ENCODE data around the gene BBS9. TPM values are rescaled to one million over a fixed set of nuclear protein-coding genes. Genes with fewer than 3 reads are reported as not detected.

Gene BBS9
- total and polyA plus RNA-seq, 2 experiments from 2014 or later = 27.2 to 66.1 TPM

- no peak overlapping the region for H2AFZ ChIP-seq
- no peak overlapping the region for H3K27ac ChIP-seq (ENCODE audit: low read depth)
- Mint-ChIP-seq H3K27me3 (ENCODE audit: insufficient read depth, low read depth, poor library complexity) (no peaks in the 10 kb centered on the region), H3K9me3 (peaks cover 4% of the 10 kb centered on the region; the same call in 2 of the 3 replicates), H3K36me3 (ENCODE audit: low read depth) (peaks cover 3% of the 10 kb centered on the region; the same call in 2 of the 3 replicates), H3K27ac (no peak overlapping the region), H3K4me3 (no peak overlapping the region), H3K4me1 (no peaks in the 10 kb centered on the region)
- DNase-seq (ENCODE audit: low spot score) (no peak), ATAC-seq (no peak)
- TF ChIP-seq CREB1 (CRISPR knock-in tag; IDR thresholded peaks at IDR 0.05; ENCODE audit: low read depth) (no peak), POLR2AphosphoS5 (IDR thresholded peaks at IDR 0.05; ENCODE audit: low read depth) (no peak), STAT1 (IDR thresholded peaks at IDR 0.05; ENCODE audit: unreplicated experiment) (no peak), ZNF331 (CRISPR knock-in tag; IDR thresholded peaks at IDR 0.05; ENCODE audit: low read depth) (no peak), ZNF114 (CRISPR knock-in tag; IDR thresholded peaks at IDR 0.05) (no peak)
- H4K20me1 ChIP-seq (replicated peaks; ENCODE audit: insufficient read depth) = no peaks in the 10 kb centered on the region; the same call in 1 of the 2 replicates
- no peaks in the 10 kb centered on the region for H3F3A ChIP-seq (replicated peaks; ENCODE audit: low read depth)
- no peaks in the 10 kb centered on the region for H3K27me3 ChIP-seq (ENCODE audit: insufficient read depth)
- no peaks in the 10 kb centered on the region for H3K4me1 ChIP-seq (ENCODE audit: insufficient read depth)
- no peaks in the 10 kb centered on the region for H3K9me2 ChIP-seq (ENCODE audit: insufficient read depth)
- no peak overlapping the region for H3K4me3 ChIP-seq
- no peaks in the 10 kb centered on the region for H3K36me3 ChIP-seq (ENCODE audit: insufficient read depth)
- H3K4me2 ChIP-seq = no peak overlapping the region
- H3K79me2 ChIP-seq (replicated peaks; ENCODE audit: insufficient read depth) = no peaks in the 10 kb centered on the region
These were observed 387.2 kb downstream of the BBS9 start for GRCh38 chr7:33516568-33516967.

DNA sequence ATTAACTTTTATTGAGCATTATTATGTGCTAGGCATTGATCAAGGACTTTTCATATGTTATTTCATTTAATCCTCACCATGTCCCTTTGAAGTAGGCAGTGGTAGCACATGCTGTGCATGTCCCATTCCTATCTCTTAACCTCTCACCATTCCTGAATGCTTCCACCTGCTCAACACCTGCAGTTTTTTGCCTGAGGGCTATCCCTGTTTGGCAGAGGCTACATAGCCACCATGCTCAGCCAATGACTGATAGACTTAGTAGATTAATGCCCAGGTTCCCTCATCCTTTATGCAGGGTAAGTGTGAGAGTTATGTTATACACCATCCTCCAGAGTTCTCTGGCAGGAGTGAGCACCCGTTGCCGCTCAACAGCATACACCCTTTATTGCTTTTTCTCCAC, 387.8 kb downstream of the BBS9 start:
- H3K4me3 Mint-ChIP-seq = no peak overlapping the region
- H3K27ac Mint-ChIP-seq = no peak overlapping the region
- H2AFZ ChIP-seq = no peak overlapping the region
- TF ChIP-seq, protein P1, sequence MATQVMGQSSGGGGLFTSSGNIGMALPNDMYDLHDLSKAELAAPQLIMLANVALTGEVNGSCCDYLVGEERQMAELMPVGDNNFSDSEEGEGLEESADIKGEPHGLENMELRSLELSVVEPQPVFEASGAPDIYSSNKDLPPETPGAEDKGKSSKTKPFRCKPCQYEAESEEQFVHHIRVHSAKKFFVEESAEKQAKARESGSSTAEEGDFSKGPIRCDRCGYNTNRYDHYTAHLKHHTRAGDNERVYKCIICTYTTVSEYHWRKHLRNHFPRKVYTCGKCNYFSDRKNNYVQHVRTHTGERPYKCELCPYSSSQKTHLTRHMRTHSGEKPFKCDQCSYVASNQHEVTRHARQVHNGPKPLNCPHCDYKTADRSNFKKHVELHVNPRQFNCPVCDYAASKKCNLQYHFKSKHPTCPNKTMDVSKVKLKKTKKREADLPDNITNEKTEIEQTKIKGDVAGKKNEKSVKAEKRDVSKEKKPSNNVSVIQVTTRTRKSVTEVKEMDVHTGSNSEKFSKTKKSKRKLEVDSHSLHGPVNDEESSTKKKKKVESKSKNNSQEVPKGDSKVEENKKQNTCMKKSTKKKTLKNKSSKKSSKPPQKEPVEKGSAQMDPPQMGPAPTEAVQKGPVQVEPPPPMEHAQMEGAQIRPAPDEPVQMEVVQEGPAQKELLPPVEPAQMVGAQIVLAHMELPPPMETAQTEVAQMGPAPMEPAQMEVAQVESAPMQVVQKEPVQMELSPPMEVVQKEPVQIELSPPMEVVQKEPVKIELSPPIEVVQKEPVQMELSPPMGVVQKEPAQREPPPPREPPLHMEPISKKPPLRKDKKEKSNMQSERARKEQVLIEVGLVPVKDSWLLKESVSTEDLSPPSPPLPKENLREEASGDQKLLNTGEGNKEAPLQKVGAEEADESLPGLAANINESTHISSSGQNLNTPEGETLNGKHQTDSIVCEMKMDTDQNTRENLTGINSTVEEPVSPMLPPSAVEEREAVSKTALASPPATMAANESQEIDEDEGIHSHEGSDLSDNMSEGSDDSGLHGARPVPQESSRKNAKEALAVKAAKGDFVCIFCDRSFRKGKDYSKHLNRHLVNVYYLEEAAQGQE (IDR thresholded peaks at IDR 0.05; ENCODE audit: unreplicated experiment) = no peak
- TF ChIP-seq, protein P2, sequence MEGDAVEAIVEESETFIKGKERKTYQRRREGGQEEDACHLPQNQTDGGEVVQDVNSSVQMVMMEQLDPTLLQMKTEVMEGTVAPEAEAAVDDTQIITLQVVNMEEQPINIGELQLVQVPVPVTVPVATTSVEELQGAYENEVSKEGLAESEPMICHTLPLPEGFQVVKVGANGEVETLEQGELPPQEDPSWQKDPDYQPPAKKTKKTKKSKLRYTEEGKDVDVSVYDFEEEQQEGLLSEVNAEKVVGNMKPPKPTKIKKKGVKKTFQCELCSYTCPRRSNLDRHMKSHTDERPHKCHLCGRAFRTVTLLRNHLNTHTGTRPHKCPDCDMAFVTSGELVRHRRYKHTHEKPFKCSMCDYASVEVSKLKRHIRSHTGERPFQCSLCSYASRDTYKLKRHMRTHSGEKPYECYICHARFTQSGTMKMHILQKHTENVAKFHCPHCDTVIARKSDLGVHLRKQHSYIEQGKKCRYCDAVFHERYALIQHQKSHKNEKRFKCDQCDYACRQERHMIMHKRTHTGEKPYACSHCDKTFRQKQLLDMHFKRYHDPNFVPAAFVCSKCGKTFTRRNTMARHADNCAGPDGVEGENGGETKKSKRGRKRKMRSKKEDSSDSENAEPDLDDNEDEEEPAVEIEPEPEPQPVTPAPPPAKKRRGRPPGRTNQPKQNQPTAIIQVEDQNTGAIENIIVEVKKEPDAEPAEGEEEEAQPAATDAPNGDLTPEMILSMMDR (conservative IDR thresholded peaks at IDR 0.05; ENCODE audit: low read depth in 2 of 2) = no peak
- TF ChIP-seq ZNF114 (CRISPR knock-in tag; IDR thresholded peaks at IDR 0.05) = no peak
- no peak for TF ChIP-seq ZNF331 (CRISPR knock-in tag; IDR thresholded peaks at IDR 0.05; ENCODE audit: low read depth)
- no peak for TF ChIP-seq EZH2phosphoT487 (IDR thresholded peaks at IDR 0.05; ENCODE audit: unreplicated experiment)
- TF ChIP-seq, protein P3, sequence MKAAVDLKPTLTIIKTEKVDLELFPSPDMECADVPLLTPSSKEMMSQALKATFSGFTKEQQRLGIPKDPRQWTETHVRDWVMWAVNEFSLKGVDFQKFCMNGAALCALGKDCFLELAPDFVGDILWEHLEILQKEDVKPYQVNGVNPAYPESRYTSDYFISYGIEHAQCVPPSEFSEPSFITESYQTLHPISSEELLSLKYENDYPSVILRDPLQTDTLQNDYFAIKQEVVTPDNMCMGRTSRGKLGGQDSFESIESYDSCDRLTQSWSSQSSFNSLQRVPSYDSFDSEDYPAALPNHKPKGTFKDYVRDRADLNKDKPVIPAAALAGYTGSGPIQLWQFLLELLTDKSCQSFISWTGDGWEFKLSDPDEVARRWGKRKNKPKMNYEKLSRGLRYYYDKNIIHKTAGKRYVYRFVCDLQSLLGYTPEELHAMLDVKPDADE (IDR thresholded peaks at IDR 0.05) = no peak
- no peak for TF ChIP-seq CREB1 (CRISPR knock-in tag; IDR thresholded peaks at IDR 0.05; ENCODE audit: low read depth)
- no peak for TF ChIP-seq POLR2AphosphoS5 (IDR thresholded peaks at IDR 0.05; ENCODE audit: low read depth)
- no peak for TF ChIP-seq JUNB (IDR thresholded peaks at IDR 0.05; ENCODE audit: unreplicated experiment)
- TF ChIP-seq EZH2 (IDR thresholded peaks at IDR 0.05; ENCODE audit: low read depth, unreplicated experiment) = no peak
- no peak for TF ChIP-seq STAT1 (IDR thresholded peaks at IDR 0.05; ENCODE audit: unreplicated experiment)
- no peak for TF ChIP-seq NANOG (IDR thresholded peaks at IDR 0.05; ENCODE audit: borderline replicate concordance)

More for the DNA sequence above, 387.8 kb downstream of the BBS9 start:
- Histone ChIP-seq H3K27me3 (ENCODE audit: insufficient read depth) (no peaks in the 10 kb centered on the region), H3K4me2 (no peak overlapping the region), H3K9me2 (ENCODE audit: insufficient read depth) (no peaks in the 10 kb centered on the region), H3F3A (replicated peaks; ENCODE audit: low read depth) (no peaks in the 10 kb centered on the region), H3K4me1 (ENCODE audit: insufficient read depth) (no peaks in the 10 kb centered on the region), H3K4me3 (no peak overlapping the region), H4K20me1 (replicated peaks; ENCODE audit: insufficient read depth) (no peaks in the 10 kb centered on the region; the same call in 1 of the 2 replicates), H3K79me2 (replicated peaks; ENCODE audit: insufficient read depth) (no peaks in the 10 kb centered on the region), H3K27ac (ENCODE audit: low read depth) (no peak overlapping the region), H3K36me3 (ENCODE audit: insufficient read depth) (no peaks in the 10 kb centered on the region)
- ATAC-seq = no peak
- peaks cover 3% of the 10 kb centered on the region; the same call in 2 of the 3 replicates for H3K36me3 Mint-ChIP-seq (ENCODE audit: low read depth)
- no peak for DNase-seq (ENCODE audit: low spot score)
- peaks cover 4% of the 10 kb centered on the region; the same call in 2 of the 3 replicates for H3K9me3 Mint-ChIP-seq
- H3K27me3 Mint-ChIP-seq (ENCODE audit: insufficient read depth, low read depth, poor library complexity) = no peaks in the 10 kb centered on the region
- no peaks in the 10 kb centered on the region for H3K4me1 Mint-ChIP-seq

All from GM23338 (cell line).